ELR (cell line): ENCODE results near the gene KLRC1.
"Not testable (repeated sequence)": the region's sequence is repeated elsewhere in the genome, so short reads cannot be mapped to it uniquely, and the experiment has no call there.

Source experiments
- DNase-seq: peaks from one replicate; pipeline ENCODE4 v3.0.0-alpha.2; 2015; ENCODE audit warnings: low read depth

KLRC1 gene

GRCh38 chr12:10420334-10420733 is 32.8 kb downstream of the KLRC1 start, which contains the start of gene KLRC3:
Gene KLRC3, minus strand, starts transcription at chr12:10420595. Its CDS starts 45 bp downstream, at chr12:10420550.
- DNase-seq = peak; percentile 47

GRCh38 chr12:10409392-10409791 is 43.8 kb downstream of the KLRC1 start, which contains the start of gene KLRC4:
Gene KLRC4, minus strand, starts transcription at chr12:10409757. Its CDS starts 182 bp downstream, at chr12:10409575.
- peak; percentile 26 for DNase-seq

GRCh38 chr12:10408842-10409241 is 44.3 kb downstream of the KLRC1 start:
- no peak for DNase-seq

GRCh38 chr12:10406725-10407124 is 46.5 kb downstream of the KLRC1 start:
- DNase-seq = no peak

DNA sequence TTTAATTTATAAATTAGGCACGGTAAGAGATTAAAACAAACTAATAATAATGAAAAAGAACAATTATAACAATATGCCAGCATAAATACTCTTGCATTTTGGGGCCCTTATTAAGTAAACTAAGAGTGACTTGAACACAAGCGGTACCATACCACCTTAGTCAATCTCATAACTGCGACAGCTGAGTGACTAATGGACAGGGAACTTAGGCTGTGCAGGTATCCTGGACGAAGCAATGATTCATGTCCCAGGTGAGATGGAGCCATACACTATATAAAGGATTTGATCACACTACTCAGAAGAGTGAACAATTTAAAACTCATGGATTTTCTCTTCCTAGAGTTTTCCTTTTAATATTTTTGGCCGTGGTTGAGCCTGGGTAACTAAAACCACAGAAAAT is 47.9 kb downstream of the KLRC1 start:
- DNase-seq = no peak

DNA sequence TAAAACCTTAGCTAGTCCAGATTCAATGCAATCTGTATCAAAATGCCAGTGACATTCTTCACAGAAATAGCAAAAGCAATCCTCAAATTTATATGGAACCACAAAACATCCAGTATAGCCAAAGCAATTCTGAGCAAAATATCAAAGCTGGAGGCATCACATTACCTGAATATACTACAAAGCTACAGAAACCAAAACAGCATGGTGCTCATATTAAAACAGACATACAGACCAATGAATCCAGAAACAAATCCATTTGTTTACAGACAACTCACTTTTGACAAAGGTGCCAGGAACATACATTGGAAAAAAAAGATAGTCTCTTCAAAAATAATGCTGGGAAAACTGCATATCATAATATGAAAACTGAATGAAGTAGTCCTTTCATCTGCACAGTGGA is 48.4 kb downstream of the KLRC1 start:
- no peak for DNase-seq

DNA sequence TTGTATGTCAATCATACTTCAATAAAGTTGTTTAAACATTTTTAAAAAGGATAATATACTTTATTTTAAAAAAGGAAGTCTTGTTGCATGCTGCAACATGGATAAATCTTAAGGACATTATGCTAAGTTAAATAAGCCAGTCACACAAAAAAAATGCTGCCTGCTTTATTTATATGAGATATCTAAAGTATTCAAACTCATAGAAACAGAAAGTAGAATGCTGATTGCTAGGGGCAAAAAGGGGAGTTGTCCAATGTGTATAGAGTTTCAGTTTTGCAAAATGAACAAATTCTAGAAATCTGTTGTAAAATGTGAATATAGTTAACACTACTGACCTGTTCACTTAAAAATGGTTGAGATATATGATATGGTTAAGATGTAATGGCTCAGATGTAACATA is 52.3 kb downstream of the KLRC1 start:
- no peak for DNase-seq

- DNase-seq = no peak
Observed at GRCh38 chr12:10398168-10398567, 55.0 kb downstream of the KLRC1 start.

DNA sequence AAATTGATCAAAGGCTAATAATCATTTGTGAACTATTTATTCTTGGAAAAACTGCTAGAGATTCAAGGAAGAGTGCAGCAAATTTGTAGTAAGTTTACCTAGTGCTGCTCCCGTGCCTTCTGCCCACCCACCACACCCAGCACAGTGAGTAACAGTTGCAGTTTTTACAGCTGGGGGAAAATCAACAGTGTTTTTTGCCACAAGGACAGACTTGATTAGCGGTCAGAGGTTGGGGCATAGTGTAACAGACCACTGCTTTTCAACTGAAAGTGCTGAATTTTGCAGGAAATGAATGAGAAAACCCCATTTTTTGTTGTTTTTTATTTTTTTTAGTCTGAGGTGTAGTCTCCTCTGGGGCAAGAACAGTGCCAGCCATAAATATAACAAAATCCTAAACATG is 55.9 kb downstream of the KLRC1 start:
- DNase-seq = no peak

DNA sequence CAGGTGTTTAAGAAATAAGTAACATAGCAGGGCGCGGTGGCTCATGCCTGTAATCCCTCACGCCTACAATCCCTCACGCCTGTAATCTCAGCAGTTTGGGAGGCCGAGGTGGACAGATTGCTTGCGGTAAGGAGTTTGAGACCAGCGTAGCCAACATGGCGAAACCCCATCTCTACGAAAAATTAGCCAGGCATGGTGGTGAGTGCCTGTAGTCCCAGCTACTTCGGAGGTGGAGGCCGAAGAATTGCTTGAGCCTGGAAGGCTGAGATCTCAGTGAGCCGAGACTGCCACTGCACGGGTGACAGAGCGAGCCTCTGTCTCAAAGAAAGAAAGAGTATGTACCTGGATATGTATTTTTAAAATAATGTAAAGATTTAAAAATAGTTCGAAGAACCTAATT is 57.0 kb downstream of the KLRC1 start:
- DNase-seq = not testable (repeated sequence)
